AG09319 (cell line): ENCODE results near the gene RNF4.
"Not testable (repeated sequence)": the region's sequence is repeated elsewhere in the genome, so short reads cannot be mapped to it uniquely, and the experiment has no call there.

Source experiments
- DNase-seq: peaks from one replicate; pipeline ENCODE4 v3.0.0-alpha.2; 2010; ENCODE audit warnings: low read depth; ENCODE audit errors: extremely low read depth
- TF ChIP-seq, protein P1 (sequence below): IDR thresholded peaks from 2 replicates; pipeline ENCODE4 v1.5.1; 2011; ENCODE audit warnings: low read depth, mild to moderate bottlenecking, inconsistent platforms, low read length, moderate library complexity

The RNF4 gene

DNA sequence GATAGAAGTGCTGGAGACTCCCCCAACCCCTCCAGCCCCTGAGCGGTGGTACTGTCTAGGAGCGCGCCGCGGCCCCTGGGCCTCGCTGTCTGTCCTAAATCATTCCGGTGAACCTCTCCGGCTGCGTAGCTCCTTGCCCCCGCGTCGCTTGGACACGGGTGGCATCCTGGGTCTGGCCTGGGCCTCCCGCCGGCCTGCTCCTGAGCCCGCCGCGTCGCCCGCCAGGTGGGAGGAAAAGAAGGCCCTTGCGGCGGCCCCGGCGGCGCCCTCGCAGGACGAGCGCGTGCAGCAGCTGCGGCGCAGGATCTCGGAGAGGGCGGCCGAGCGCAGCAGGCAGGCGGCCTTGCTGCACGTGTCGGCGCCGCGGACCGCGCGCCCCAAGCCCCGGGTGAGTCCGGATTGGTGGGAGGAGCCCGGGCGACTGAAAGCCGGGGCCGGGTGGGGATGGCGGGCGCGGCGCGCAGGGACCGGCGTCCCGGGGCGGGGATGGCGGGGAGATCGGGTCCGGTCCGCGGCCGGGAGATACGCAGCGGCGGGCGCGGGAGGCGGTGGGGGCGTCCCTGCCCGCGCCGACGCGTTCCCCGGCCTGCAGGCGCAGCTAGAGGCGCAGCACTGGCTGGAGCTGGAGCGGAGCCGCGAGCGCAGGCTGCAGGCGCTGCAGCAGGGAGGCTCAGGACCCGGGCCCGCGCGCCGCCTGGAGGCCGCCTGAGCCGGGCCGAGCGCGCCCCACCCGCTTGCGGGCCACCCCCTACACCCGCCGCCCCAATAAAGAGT, 6.5 kb upstream of the RNF4 start:
- DNase-seq: no peak
- TF ChIP-seq, protein P1, sequence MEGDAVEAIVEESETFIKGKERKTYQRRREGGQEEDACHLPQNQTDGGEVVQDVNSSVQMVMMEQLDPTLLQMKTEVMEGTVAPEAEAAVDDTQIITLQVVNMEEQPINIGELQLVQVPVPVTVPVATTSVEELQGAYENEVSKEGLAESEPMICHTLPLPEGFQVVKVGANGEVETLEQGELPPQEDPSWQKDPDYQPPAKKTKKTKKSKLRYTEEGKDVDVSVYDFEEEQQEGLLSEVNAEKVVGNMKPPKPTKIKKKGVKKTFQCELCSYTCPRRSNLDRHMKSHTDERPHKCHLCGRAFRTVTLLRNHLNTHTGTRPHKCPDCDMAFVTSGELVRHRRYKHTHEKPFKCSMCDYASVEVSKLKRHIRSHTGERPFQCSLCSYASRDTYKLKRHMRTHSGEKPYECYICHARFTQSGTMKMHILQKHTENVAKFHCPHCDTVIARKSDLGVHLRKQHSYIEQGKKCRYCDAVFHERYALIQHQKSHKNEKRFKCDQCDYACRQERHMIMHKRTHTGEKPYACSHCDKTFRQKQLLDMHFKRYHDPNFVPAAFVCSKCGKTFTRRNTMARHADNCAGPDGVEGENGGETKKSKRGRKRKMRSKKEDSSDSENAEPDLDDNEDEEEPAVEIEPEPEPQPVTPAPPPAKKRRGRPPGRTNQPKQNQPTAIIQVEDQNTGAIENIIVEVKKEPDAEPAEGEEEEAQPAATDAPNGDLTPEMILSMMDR: peak; percentile 16; the same call in 1 of the 2 replicates

- TF ChIP-seq, protein P1: no peak
- DNase-seq: no peak
These were observed 5.7 kb upstream of the RNF4 start for GRCh38 chr4:2462992-2463762.

DNA sequence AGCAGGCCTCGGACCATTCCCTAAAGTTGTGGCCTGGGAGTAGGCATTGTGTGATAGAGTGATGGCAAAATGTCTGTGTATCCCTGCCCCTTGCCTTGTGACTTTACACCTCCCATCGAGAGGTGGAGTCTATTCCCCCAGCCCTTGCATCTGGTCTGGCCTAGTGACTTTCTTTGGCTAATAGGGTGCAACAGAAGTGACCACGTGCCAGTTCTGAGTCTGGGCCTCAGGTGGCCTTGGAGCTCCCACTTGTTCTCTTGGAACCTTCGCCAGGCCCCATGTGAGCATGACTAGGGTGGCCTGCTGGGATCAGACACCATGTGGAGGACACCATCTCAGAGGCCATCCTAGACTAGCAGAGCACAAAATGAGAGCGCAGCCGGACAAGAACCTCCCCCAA, 3.9 kb upstream of the RNF4 start:
- TF ChIP-seq, protein P1: no peak
- no peak for DNase-seq

- not testable (repeated sequence) for DNase-seq
These were observed 3.4 kb upstream of the RNF4 start for GRCh38 chr4:2465544-2465943.

- TF ChIP-seq, protein P1: no peak; the same call in 1 of the 2 replicates
- DNase-seq: no peak
These were observed 482 bp downstream of the RNF4 start for GRCh38 chr4:2469192-2469984.

DNA sequence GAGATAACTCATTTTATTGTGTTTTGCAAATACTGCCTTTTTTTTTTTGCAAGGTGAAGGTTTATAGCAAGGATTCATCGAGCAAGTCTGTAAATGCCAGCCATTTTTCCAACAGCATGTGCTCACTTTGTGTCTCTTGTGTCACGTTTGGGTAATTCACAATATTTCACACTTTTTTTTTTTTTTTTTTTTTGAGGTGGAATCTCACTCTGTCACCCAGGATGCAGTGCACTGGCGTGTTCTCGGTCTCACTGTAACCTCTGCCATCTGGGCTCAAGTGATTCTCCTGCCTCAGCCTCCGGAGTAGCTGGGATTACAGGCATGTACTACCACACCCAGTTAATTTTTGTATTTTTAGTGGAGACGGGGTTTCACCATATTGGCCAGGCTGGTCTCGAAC, 1.9 kb downstream of the RNF4 start:
- TF ChIP-seq, protein P1: no peak
- DNase-seq: no peak

- TF ChIP-seq, protein P1: no peak
- DNase-seq: no peak
These were observed 3.3 kb downstream of the RNF4 start for GRCh38 chr4:2472187-2472586.
